ENCODE results near the gene TULP4.
"Not testable (repeated sequence)": the region's sequence is repeated elsewhere in the genome, so short reads cannot be mapped to it uniquely, and the experiment has no call there.

TULP4 gene

DNA sequence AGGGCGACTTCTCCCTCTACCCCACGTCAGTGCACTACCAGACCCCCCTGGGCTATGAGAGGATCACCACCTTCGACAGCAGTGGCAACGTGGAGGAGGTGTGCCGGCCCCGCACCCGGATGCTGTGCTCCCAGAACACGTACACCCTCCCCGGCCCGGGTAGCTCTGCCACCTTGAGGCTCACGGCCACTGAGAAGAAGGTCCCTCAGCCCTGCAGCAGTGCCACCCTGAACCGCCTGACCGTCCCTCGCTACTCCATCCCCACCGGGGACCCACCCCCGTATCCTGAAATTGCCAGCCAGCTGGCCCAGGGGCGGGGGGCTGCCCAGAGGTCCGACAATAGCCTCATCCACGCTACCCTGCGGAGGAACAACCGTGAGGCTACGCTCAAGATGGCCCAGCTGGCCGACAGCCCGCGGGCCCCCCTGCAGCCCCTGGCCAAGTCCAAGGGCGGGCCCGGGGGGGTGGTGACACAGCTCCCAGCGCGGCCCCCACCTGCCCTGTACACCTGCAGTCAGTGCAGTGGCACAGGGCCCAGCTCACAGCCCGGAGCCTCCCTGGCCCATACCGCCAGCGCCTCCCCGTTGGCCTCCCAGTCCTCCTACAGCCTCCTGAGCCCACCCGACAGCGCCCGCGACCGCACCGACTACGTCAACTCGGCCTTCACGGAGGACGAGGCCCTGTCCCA, 190.1 kb downstream of the TULP4 start:
- no peak for DNase-seq (ENCODE audit: low spot score)

DNA sequence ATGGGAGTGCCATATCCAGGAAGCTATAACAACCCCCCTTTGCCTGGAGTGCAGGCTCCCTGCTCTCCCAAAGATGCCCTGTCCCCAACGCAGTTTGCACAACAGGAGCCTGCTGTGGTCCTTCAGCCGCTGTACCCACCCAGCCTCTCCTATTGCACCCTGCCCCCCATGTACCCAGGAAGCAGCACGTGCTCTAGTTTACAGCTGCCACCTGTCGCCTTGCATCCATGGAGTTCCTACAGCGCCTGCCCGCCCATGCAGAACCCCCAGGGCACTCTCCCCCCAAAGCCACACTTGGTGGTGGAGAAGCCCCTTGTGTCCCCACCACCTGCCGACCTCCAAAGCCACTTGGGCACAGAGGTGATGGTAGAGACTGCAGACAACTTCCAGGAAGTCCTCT, 191.0 kb downstream of the TULP4 start:
- no peak for DNase-seq (ENCODE audit: low spot score)

DNA sequence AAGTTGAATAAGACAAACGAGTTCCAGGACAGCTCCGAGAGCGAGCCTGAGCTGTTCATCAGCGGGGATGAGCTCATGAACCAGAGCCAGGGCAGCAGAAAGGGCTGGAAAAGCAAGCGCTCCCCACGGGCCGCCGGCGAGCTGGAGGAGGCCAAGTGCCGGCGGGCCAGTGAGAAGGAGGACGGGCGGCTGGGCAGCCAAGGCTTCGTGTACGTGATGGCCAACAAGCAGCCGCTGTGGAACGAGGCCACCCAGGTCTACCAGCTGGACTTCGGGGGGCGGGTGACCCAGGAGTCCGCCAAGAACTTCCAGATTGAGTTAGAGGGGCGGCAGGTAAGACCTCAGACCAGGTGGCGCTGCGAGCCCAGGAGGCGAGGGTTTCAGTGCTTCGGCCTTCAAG, 191.6 kb downstream of the TULP4 start:
- DNase-seq (ENCODE audit: low spot score) = no peak

DNA sequence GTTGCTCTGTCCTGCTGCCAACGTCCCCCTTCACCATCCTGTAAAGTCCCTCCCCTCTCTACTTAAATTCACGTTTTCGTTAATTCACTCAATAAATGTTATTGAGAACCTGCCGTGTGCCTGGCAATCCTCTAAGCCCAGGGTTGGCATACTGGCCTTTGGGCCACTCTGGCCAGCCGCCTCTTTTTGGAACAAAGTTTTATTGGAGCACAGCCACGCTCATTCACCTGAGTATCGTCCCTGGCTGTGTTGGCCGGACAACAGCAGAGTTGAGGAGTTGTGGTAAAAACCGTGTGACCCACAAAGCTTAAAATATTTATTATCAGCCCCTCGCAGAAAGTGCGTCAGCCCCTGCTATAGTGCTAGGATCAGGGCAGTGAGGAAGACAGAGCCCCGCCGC, 192.9 kb downstream of the TULP4 start:
- DNase-seq (ENCODE audit: low spot score) = no peak

DNA sequence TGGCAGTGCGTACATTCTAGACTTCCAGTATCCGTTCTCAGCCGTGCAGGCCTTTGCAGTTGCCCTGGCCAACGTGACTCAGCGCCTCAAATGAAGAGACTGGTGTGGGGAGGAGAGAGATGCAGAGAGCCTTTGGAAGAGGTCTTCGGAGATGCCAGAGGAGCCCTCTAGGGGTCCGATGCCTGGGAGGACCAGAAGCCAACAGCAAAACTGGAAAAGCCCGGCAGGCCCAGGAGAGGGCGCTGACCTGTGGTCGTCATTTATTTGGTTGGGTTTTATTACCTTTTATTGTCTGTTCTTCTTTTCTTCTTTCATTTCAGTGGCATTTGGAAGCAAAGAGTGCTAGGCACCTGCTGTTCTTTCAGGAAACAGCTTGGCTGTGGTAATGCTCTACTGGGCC, 194.3 kb downstream of the TULP4 start:
- DNase-seq (ENCODE audit: low spot score) = peak; percentile 75

DNA sequence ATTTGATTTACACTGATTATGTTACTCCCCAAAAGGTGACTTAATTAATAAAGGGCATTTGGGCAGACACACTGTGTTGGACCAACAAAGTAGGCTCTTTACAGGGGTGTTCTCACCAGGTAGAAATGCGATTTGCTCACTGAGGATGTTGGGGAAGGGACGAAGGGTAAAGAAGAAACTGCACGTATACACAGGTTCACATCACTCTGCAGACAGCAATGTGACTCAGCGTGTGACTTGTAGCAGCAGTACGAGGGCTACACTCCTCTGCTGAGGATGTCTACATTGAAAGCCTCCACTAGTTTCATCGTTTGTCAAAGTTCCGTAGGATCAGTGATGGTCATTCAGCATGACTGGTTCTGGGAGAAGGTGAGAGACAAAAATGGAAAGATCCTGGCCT, 194.9 kb downstream of the TULP4 start:
- no peak for DNase-seq (ENCODE audit: low spot score)

DNA sequence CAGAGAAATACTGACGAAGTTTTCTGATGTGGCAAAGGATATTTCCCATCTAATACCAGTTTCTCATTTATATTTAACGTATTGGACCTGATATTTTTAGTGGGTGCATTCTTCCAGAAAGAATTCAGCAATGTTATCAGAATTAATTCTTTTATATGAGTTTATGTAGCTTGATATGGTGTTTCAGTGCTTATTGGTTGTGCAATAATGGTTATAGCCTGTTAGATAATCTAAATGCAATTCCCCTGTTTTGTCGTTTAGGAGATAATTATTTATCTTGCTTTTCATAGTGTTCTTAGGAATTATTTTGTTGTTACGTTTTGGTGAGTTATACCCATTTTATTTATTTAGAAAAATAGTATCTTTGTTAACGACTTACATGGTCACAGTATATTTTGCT, 196.2 kb downstream of the TULP4 start:
- no peak for DNase-seq (ENCODE audit: low spot score)

DNA sequence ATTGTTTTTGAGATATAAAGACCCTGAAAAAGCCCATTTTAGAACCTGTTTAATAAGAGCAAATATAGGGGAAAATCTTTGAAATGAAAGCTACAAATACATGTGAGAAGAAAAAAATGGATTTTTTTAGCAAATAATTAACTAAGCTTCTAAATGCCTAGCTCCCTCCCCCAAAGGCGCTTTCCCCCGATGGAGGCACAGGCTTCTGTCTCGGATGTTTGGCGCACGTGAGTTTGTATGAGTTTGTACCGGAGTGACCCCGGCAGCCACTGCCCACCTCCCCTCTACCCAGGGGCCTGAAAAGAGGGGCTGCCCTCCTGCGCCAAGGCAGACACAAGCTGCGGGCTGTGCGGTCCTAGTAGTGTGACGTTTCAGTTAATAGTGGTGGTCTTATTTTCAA, 197.2 kb downstream of the TULP4 start:
- DNase-seq (ENCODE audit: low spot score) = no peak

DNA sequence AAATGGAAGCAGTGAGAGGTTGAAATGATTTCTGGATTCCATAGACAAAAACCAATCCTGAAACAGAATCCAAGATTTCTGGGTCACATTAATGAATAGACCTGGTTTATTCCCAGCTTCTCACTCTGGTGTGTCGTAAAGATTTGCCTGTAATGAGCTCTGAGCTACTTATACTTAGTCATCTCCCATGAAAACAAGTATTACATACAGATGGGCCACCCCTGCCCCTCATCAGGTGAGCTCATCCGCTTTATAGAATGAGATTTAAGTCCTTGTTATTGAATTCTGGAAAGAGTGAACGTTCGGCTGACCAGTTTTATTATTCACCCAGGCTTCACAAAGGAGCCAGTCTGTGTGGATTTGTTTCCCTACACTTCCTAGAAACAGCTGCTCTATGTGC, 200.5 kb downstream of the TULP4 start:
- no peak for DNase-seq (ENCODE audit: low spot score)

DNA sequence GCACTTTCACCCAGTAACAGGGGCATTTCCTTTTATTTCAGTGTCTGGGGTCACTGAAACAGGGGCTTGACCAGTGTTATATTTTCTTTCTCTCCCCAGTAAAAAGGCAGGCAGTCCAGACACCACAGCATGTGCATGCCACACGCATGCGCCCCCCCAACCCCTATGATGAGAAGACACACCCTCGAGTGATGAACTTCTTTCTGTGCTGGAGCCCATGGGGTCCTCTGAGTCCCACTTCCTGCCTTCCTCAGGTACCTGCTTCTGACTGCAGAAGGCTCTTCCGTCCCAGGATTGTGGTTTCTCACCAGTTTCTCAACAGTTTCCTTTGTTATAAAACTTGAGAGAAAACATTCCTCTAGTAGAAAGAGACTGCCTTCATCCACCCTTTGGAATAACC, 201.9 kb downstream of the TULP4 start:
- no peak for DNase-seq (ENCODE audit: low spot score)

DNA sequence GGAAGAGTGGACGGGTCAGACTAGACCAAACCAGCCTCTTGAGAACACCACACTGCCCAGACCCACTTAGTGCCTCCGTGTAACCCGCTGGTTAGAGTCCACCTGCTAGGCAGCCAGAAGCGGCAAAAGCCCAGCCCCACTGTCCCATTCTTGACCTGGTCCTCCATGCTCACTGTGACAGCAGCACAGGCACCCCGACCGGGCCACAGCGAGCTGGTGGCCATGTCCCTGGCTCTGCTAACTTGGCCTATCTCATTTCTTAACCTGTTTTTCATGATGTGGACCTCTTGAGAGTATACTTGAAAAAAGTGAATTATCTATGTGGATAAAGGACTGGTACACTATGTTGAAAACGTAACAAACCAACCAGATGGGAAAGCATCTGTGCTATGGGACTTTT, 202.7 kb downstream of the TULP4 start:
- no peak for DNase-seq (ENCODE audit: low spot score)

DNA sequence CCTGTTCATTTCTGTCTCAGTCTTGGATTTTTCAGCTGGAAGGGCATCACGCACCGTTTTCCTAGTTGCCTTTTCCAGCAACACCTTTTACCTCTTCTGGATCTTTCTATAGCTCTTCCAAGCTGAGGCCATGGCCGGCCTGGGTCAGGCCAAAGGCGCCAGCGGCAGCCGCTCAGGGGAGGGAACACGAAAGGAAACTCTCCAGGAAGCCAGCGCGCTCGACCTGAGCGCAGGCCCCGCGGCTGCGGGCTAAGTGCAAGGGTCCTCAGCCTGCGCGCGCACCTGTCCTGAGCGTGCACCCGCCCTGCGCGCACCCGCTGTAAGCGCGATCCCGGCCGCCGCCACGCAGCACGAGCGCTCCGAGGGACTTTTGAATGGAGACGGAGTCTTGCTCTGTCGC, 203.8 kb downstream of the TULP4 start:
- DNase-seq (ENCODE audit: low spot score) = no peak

DNA sequence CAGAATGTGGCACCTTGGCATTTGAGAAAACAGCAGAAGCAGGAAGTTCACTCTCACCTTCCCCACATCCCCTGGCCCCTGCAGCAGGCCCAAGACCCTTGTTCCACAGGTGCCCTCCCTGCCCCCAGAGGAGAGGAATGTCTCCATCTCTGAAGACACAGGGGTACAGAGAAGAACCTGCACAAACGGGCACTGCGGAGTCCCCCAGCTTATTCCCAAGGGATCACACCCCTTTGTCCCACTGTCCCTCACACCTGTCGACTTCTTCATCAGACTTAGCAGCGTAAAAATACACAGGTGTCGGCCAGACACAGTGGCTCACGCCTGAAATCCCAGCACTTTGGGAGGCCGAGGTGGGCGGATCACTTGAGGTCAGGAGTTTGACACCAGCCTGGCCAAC, 204.8 kb downstream of the TULP4 start:
- no peak for DNase-seq (ENCODE audit: low spot score)

DNA sequence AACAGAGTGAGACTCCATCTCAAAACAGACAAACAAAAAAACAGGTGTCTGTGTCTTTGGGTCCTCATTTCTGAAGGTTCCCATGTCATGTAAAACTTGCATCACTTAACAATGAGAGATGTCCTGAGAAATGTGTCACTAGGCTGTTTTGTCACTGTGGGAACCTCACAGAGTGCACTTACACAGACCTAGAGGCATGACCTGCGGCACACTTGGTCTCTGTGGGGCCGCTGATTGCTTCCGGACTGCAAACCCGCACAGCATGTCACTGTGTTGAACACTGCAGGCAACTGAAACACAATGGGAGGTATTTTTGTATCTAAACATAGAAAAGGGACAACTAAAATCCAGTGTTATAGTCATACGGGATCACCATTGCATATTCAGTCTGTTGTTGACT, 205.3 kb downstream of the TULP4 start:
- no peak for DNase-seq (ENCODE audit: low spot score)

DNA sequence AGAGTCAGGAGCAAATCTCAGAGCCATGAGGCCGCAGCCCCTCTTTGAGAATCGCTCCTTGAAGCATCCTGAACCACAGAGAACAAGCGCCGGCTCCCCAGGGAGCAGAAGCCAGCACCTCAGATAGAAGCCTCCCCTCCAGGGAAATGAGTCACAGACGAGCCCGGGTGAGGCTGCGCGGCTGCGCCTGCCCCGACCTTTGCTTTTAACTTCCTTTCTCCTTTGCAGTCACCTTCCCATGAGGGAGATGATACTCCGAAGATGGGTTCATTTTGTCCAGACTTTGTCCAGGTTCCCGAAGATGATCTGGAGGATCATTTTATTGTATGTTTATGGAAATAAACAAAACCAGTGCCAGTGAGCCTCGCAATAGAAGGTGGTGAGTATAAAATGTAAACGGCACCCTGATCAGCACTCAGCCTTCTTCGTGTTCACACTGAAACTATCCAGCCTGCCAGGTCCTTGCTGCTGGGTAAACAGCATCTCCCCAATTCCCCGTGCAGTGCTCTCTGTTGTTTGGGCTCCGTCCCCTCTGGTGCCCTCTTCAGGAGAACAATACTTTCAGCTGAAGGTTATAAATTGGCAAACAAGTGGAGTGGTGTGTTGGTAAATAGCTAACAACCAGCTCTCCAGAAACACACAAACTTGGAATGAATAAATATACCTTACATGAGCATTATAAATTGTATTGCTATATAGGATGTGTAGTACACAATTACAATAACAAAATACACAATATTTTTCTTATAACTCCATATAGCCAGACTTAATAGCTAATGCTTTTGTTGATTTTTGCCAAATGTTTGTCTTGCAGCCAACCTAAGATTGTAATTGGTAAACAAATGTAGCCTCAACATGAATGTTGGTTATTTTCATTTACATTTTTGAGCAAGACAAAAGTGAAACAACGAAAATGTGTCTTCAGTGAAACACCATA, 206.2 kb downstream of the TULP4 start:
- peak; percentile 66 for DNase-seq (ENCODE audit: low spot score)

DNA sequence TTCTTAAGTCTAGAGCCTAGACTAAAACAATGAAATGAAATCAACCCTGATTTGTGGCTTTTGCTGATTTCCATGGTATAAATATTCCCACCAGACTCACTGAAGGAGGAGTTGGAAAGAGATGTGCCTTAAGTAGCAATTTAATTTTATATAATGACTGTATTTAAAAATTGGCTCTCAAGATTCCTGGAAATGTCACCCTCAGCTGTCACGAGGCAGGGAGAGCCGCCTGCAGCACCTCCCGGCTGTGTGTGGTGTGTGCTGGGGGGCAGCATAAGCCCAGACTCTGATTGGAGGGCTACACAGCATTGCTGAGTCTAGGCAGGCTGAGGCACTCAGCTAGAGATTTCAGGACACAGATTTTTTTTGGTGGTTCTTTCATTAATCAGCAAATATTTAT, 207.0 kb downstream of the TULP4 start:
- DNase-seq (ENCODE audit: low spot score) = no peak

DNA sequence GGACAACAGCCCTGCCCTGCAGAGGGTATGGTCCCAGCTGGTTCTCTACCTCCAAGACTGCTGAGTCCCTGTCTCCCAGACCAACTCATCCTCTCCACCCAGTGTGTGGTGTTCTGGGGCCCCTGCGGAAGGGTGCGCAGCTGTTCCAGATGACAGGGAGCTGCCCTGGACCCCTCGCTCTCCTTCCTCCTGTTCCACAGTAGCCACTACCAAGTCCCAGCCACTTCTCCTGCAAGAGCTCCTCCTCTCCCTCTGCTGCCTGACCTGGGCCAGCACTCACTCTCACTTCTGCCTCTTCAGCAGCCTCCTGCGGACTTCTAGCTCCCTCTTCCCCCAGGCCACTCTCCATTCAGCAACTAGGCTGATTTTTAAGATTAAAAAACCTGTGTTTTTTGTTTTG, 207.5 kb downstream of the TULP4 start:
- no peak for DNase-seq (ENCODE audit: low spot score)

DNA sequence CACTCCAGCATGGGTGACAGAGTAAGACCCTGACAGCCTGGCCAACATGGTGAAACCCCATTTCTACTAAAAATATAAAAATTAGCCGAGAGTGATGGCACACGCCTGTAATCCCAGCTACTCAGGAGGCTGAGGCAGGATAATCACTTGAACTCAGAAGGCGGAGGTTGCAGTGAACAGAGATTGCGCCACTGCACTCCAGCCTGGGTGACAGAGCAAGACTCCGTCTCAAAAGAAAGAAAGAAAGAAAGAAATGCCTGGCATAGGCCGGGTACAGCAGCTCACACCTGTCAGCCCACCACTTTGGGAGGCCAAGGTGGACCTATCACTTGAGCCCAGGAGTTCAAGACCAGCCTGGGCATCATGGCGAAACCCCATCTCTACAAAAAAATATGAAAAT, 208.7 kb downstream of the TULP4 start:
- DNase-seq (ENCODE audit: low spot score) = peak; percentile 14

DNA sequence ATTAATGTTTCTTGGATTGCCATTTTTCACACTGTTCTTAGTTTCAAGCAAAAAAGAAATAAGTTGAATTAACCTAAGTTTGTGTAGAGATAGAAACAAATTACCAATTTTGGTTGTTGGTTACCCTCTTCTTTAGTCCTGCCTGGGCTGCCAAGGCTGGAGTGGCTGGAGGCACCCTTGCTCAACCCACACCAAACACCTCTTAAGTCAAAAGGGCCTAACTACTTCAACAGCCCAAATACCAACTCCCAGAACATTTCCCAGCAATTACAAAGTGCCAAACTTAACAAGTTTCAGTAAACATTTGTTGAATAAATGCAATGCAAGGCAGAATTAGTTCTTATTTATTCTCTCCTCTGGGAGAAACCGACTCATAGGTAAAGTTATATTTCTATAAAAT, 209.5 kb downstream of the TULP4 start:
- no peak for DNase-seq (ENCODE audit: low spot score)

DNA sequence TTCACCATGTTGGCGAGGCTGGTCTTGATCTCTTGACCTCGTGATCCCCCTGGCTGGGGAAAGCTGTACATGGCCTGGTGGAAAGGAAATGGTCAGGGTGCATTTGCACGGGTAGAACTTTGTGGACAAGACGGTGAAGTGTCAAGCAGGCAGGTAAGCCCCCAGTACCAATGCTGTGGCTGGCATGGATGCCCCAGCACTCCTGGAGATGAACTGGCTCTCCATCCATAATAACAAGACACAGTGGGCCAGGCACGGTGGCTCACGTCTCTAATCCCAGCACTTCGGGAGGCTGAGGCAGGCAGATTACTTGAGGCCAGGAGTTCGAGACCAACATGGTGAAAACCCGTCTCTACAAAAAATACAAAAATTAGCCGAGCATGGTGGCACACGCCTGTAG, 210.4 kb downstream of the TULP4 start:
- DNase-seq (ENCODE audit: low spot score) = no peak

DNA sequence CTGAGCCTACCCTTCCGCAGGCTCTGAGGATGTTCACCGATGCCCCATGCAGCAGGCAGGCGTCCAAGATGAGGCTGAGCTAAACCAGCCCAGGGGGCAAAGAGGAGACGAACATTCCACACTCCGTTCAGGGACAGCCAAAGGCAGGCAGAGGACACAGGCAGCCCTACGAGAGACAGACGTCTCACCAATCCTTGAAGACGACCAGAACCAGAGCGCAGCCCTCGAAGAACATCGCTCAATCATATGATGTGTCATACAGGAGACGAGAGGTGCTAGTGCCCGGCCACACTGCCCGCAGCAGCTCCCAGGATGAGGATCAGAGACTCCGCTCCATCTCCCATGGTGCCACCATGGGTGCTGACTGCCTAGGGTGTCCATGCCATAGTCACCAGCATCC, 212.0 kb downstream of the TULP4 start:
- no peak for DNase-seq (ENCODE audit: low spot score)

DNA sequence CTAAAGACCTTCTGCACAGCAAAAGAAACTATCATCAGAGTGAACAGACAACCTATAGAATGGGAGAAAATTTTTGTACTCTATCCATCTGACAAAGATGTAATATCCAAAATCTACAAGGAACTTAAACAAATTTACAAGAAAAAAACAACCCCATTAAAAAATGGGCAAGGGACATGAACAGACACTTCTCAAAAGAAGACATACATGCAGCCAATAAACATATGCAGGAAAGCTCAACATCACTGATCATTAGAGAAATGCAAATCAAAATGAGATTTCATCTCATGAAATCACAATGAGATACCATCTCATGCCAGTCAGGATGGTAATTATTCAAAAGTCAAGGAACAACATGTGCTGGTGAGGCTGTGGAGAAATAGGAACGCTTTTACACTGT, 215.6 kb downstream of the TULP4 start:
- DNase-seq (ENCODE audit: low spot score) = not testable (repeated sequence)

DNA sequence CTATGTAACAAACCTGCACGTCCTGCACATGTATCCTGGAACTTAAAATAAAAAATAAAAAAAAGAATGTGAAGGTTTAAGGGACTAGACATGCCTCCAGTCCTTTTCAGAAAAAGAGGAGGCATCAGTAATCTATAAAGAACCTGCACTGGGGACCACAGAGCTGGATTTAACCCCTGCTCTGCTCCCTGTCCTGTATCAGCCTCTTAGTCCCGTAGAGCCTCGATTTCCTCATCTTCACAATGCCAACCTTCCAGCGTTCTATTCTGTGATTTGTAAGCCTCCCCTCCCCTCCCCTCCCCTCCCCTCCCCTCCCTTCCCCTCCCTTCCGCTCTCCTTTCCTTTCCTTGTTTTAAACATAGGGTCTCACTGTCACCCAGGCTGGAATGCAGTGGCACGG, 216.6 kb downstream of the TULP4 start:
- DNase-seq (ENCODE audit: low spot score) = no peak

DNA sequence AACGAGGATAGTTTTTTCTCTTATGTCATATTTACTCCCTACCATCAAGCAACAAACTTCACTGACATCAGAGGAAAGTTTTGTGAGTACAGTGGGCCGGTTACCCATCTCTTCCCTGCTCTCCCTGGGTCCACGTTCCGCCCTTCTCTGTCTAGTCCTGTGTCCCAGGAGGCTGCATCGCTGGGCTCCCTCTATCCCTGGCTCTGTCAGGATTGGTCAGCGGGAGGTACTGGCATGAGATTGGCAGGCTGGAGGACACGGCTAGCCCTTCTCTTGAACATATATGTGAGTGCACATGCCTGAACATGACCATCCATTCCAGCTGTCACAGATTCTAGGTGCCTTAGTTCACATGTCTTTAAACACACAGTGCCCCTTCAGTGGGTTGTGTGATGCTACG, 217.4 kb downstream of the TULP4 start:
- no peak for DNase-seq (ENCODE audit: low spot score)
